SKM-1 (cell line): ENCODE data around the gene LYRM4.

Source experiments
- DNase-seq: peaks from one replicate; lab custom pipeline; 2025; ENCODE audit not compliant: unreplicated experiment; lab: John Stamatoyannopoulos, UW

LYRM4 gene

DNA sequence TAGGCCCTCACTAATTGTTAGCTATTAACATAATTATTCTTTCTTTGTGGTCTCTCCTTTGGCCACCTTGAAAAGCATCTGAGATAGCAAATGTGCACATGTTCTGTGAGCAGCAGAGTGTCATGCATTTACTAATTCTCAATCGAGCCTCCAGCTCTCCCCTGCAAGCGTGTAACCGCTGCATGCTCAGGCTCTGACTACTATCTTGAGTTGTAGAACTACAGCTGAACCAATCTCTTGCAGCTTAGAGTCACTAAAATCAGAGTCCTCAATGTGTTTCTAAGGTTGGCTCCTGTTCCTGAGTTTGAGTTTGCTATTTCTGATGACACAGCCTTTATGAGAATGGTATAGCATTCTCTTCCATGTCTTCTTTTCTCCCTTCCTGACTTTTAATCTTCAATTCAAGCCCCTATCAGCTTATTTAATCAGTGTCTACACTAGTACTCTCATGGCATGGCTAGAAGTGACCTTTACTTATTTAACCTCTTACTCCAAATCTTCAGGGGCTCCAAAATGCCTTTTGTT is 110.1 kb downstream of the LYRM4 start:
- no peak for DNase-seq

DNA sequence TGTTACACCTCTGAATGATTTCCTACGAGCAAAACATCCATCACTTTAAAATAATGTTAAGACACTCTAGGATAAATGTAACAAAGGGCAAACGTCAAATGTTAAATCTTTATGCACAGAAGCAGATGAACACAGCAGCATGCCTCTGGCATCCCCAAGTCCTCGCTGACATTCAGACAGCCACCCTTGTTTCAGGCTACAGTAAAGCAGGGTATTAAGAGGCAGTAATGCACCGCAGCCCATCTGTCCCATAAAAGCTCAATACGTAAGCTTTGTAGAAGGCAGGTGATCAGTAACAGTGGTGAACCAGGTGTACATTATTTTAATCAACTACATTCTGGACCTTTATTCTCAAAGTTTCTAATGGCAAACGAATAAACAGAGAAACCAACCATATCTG is 110.9 kb downstream of the LYRM4 start:
- DNase-seq: no peak

DNA sequence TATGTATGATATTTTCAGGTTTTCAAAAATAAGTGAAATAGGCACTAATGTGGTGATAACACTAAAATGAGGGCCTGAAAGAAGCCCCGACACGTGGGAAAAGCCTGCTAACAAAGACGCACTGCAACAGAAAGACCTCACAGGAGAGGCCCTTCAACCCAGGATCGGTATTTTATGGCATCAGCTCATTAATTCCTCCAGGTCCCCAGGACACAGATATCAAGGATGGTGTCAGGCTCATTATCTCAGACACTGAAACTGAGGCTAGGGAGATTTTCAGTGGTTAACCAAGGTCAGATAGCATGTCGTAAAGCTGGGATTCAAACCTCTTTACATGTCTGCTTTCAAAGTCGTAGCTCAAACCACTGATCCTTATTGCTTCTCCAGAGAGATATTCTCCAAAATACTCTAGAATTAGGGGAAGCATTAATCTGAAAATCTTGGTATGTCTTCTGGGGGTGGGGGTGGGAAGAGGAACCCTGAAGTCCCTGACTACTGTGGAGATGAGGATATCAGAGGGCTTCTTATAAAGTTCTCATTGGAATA is 111.5 kb downstream of the LYRM4 start:
- no peak for DNase-seq

DNA sequence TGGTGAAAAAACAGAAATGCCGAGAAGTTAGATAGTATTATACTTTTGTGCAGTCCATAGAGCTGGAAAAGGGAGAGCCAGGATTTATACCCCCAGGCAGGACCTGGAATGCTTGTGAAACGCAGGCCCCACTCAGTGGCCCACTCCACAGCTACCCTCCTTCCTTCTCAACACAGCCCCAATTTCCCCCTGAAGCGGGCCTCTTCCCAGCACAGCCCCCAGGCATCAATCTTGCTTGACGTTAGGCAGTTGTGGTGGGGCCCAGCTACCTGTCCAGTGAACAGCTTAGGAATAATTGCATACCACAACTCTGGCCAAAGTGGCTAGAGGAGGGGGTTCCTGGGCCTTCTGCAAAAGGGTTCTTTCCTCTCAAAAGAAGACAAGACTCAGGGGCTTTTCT is 114.4 kb downstream of the LYRM4 start:
- no peak for DNase-seq

DNA sequence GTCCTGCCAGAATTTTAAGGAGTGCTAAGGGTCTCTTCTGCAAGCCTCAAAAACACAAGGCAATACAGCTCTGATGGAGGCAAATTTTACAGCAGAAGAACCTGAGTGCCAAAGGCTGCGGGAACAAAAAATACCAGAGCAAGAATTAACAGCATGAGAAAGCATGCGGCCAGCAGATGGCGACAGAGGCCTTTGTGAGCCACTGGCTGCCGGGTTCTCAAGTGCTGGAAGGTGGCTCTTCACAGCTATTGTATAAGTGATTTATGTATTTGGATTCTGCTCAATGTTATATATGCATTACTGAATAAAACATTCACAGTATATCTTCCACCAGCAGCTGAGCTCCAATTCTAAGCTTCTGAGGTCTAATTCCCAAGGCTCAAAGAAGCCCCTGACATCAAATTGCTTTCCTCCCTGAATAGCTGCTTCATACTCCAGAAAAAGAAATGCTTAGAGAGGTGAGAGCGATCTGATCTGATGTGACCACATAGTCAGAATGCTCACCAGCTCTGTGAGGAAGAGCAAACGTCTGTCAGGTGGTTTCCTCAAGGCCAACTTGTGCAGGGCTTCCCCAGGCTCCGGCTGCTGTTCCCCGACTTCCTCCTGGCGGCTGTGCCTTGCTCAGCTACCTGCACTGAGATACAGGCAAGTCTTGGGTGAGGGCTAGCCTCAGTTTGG is 117.0 kb downstream of the LYRM4 start:
- peak; percentile 60 for DNase-seq

DNA sequence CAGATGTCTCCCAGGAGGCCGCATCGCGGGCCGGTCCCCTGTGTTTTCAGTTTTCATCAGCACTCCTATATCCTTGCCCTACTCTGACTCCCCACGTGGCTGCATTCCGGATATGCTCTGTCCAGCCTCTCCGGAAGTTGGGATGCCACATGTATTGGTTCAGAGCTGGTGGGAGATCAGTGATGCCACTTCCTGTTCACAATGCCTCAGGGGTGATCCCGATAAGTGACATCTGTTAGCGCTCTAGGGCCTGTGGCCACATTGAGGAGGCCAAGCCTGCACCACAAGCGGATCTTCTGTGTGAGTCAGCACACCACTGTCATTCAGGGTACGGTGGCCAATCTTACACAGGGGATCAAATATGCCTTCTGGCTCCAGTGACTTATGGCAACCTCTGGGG is 117.8 kb downstream of the LYRM4 start:
- no peak for DNase-seq

DNA sequence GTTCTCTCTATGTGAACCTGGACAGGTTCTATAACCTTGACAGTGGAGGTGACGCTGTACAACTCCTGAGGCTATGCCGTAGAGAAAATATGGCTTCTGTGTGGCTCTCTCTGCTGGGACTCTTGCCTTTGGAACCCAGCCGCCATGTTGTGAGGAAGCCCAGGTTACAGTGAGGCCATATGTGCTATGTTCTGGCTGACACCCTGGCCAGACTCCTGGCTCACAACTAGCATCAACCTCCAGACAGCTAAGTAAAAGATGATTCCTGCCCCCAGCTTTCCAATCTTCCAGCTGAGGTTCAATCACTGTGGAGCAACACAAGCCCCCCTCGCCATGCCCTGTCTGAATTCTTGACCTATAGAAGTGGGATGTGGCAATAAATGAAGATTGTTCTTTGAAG is 118.6 kb downstream of the LYRM4 start:
- no peak for DNase-seq

DNA sequence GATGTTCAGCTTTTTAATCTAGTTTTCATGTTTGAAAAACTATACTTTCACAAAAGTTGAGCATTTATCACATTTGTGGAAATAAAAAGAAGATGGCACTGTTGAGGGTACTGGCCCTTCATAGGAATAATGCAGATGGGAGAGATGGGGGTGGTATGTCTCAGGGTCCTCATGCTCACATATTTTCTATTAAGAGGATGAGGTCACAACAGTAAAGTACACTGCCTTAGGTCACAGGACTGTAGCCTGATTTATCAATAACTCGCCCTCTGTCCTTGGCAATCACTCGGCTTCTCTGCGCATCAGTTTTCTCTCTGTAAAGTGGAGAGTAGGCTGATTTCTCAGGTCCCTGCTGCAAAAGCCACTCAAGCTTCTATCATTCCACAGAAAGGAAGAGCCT is 119.7 kb downstream of the LYRM4 start:
- DNase-seq: no peak

DNA sequence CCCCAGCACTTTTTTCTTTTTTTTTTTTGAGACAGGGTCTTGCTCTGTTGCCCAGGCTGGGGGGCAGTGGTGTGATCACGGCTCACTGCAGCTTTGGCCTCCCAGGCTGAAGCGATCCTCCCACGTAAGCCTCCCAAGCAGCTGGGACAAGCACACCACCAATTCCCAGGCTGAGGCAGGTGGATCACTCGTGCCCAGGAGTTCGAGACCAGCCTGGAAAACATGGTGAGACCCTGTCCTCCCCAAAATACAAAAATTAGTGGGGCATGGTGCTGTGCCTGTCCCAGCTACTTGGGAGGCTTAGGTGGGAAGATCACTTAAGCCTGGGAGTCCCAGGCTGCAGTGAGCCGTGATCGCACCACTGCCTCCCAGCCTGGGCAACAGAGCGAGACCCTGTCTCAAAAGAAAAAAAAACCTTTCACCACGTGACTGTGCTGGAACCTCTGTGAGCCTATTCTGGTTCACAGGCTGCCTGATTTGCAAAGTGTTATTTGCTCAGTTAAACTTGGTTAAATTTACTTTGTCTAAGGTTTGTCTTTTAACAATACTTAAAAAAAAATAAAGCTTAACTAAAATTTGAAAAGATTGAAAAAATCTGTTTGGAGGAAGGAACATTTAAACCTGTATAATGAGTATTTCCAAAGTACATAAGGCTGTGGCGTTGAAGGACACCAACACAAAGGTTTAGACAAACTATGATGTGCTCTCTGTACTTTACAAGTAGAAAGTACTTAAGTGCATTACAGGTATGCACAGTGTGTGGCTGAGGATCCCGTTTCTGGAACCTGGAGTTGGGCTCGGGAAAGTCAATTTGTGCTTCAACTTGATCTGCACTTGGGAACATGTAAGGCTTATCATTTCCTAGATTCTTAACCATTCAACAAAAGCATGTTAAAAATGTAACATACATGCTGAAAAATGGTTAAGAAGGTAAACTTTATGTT is 120.7 kb downstream of the LYRM4 start:
- no peak for DNase-seq

DNA sequence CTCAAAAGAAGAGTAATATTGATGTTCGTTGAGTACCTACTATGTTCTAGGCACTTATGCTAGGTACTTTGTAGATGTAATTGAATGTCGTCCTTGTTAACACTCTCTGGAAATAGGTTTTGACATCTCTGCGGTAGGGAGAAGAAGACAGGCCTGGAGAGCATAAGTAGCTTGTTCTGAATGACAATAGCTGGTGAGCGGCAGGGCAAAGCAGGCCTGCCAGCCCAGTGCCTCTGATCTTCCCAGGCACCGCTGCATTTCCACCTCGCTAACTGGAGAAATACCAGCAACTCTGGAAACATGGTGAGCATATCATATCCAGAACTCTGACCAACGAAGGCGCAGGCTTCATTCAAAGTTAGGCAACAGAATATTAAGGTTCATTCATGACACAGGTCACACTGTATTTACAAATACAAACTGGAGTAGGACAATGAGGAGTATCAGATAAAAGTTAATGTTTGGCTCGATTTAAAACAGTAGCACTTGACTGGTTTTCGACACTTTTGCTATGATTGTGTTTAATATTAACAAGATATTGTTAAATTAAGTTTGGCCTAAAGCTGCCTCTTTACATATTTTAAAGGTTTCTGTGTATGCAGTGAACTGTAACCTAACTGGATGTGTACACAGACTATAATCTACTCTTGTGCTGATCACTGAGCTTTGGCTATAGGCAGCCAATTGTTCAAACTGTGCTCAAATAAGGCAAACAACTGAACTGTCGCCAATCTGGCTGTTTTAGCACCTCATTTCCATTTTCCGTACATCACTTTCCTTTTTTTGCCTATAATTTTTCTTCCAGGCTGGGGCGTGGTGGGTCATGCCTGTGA is 121.5 kb downstream of the LYRM4 start:
- no peak for DNase-seq

DNA sequence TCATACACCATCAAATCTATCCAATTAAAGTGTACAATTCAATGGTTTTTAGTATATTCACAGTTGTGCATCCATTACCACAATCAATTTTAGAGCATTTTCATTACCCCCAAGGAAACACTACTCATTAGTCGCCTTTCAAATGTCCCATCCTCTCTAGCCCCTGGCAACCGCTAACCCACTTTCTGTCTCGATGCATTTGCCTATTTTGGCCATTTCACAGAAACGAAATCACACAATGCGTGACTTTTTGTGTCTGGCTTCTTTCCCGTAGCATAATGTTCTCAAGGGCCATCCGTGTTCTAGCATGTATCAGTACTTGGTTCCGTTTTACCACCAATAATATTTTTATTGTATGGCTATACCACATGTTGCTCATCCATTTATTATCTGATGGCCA is 123.9 kb downstream of the LYRM4 start:
- no peak for DNase-seq

DNA sequence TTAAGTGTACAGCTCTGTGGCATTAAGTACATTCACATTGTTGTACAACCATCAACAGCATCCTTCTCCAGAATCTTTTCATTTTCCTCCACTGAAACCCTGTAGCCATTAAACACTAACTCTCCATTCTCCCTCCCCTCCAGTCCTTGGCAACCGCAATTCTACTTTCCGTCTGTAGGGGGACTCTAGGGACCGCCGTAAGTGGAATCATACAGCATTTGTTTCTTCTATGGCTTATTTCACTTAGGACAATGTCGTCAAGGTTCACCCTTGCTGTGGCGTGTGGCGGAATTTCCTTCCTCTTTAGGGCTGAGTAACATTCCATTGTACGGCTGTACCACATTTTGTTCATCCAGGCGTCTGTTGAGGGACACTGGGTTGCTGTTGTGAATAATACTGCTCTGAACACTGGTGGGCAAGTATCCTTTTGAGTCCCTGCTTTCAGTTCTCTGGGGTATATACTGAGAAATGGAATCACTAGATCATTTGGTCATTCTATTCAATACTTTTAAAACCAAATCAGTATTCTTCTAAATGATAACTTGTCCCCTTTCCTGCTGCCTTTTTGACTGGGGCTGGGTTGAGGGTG is 124.9 kb downstream of the LYRM4 start:
- DNase-seq: peak; percentile 30

DNA sequence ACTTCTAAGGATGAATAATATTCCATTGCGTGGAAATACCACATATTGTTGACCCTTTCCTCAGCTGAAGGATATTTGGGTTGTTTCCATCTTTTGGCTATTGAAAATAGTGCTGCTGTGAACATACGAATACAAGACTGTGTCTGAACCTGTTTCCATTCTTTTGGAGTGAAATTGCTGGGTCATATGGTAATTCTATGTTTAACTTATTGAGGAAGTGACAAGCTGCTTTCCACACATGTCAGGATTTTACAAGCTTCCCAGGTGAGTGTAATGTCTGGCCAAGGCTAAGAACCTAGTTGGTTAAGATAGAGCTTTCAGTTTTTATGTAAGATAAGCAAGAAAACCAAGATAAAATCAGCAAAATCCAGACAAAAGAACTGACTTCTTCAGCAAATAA is 126.8 kb downstream of the LYRM4 start:
- DNase-seq: no peak

DNA sequence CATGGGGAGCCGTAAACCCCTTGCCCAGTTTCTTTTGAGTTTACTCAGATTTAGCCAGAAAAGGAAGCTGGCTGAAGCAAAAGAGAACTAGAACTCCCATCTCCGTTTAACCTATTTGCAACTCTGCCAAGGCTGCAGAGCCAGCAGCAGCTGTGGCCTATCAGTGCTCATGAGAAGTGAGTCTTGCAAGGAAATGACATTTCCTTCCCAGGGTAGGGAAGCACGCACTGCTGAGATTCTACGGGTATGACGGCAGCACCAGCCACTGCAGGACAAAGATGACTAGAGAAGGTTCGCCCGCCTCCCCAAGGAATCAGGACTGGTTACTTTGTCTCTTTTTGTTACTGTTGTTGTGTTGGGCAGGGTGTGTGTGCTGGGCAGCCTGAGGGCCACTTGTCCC is 128.0 kb downstream of the LYRM4 start:
- DNase-seq: no peak

DNA sequence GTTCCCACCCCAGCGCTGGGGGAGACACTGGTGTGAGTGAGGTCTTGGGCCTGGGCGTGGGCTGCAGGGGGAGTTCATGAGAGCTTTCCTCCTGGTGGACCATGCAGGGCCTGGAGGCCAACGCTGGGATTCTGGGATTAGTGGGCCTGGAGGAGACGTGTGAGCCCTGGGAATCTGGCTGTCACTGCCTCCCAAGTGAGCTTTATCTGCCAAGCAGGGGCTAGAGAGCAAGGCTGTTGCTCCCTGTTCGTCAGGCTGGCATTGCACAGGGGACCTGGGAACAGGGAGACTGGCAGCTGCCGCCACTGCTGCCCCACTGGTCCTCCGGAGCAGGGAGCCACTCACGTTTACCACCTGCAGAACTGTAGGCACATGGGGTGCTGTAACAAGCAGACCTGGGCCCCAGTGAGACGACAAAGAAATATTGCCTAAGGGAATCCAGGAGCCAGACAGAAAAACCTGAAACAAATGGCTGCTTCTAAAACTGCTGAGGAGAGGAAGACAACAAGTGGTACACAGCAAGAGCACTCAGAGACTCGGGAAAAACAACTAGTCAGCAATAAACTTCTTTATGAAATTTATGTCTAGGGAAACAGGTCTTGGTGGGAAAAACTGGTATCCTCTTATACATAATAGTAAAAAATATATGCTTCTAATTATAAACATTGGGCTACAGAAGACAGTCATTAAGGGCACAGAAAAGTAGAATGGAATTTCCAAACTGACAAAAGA is 130.4 kb downstream of the LYRM4 start:
- DNase-seq: no peak

DNA sequence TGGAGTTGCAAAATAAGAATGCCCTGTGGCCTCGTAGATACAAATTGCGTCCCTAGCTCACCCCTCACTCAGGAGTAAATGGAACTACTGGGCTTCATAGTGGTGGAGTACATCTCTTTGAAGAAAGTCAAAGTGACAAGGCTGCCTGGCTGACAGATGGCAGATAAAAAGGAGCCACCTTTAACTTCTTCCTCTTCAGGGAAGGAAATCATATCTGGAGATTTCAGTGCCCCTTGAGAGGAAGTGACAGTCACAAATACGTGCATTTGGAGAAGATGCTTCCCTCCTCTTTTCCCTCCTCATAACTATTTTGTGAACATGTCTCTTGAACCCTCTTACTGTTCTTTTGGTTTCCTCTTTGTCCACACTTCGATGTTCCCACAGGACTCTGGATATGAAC is 132.4 kb downstream of the LYRM4 start:
- no peak for DNase-seq

DNA sequence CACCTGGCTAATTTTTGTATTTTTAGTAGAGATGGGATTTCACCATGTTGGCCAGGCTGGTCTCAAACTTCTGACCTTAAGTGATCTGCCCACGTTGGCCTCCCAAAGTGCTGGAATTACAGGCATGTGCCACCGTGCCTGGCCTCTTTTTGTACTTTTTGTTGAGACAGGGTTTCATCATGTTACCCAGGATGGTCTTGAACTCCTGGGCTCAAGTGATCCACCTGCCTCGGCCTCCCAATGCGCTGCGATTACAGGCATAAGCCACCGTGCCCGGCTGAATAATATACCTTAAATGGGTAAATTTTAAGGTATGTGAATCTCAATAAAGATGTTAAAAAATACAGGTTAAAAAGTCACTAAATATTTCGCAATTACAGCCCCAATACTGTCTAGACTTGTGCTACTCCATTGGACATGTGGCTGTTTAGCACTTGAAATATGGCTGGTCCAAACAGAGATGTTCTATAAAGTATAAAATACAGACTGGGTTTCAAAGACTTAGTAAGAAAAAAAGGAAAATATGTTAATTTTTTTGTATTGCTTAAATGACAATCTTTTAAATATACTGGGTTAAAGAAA is 133.6 kb downstream of the LYRM4 start:
- no peak for DNase-seq

DNA sequence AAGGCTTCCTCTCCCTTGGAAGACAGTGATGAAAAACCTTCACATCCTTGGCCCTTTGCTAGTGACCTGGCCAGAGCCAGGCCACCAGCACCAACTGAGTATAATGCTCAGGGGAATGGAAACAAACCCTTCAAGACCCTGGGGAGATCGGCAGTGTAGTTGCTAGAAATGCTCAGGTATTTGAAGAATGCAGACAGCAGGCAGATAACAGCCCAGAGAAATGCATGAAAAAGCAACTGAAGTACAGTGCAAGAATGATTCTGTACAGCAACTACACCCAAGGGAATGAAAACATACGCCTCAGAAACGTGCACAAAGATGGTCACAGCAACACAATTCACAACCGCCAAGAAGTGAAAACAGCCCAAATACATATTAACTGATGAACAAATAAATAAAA is 134.5 kb downstream of the LYRM4 start:
- DNase-seq: no peak

DNA sequence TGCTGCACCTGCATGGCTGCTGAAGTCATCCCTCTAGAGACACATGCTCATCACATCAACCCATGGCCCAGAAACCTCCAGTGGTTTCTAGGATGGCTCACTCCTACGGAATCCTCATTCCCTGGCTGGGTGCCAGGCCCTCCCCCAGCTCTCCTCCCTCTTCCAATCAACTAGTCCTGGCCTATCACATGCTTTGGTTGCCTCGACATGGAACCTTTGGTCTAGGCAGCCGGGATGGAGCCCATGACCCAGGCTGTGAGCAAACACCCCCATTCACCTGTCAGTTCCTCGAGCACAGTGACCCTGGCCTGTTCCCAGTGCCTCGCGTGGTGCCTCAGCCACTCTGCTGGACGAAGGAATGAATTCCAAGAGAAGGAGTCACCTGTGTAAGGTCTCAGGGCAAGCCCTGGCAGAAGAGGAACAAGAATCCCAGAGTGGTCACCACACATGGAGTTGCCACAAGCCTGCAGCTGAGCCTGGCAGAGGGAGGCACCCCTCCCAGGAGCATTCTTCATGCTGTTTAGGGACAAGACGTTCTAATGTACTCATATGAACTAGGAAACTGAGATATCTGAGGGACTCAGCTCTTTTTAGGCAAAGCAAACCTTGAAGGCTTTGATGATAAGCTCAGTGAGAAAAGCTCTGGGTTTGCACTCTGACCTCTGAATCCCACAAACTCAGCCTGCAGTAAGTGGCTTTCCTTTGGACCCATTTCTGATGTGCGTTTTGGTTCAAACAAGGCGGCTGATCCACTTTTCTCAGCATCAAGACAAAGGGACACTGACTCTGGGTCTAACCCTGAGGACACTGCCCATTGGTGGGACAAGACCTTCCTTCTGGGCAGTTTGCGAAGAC is 135.4 kb downstream of the LYRM4 start:
- no peak for DNase-seq
